HG03354 (cell line): ENCODE results near the gene TNN.
A peak's percentile ranks its signal among the peaks of the same experiment; 100 is the strongest.

ENCODE experiments used
- ATAC-seq: cut with Tn5 transposase; IDR thresholded peaks from one replicate; pipeline ENCODE4 v1.9.1; 2021; ENCODE audit warnings: mild to moderate bottlenecking; ENCODE audit not compliant: unreplicated experiment, poor library complexity, severe bottlenecking

Gene TNN

DNA sequence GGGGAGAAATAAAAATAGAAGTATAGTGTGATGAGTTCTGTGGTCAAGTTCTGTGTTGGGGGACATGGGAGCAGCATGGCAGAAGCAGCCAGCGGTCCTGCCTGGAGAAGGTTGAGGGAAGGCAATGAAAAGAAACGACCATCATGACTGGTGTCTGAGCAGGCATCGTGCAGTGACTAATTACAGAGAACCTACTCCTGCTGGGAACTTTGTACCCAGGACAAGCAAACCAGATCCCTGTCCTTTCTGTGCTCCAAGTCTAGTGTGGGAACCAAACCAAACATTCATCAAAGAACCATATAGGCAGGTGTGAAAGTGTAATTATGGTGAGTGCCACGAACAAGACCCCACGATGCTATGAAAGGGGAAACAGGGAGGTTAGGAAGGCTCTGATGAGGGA is 99.1 kb downstream of the TNN start:
- no peak for ATAC-seq

DNA sequence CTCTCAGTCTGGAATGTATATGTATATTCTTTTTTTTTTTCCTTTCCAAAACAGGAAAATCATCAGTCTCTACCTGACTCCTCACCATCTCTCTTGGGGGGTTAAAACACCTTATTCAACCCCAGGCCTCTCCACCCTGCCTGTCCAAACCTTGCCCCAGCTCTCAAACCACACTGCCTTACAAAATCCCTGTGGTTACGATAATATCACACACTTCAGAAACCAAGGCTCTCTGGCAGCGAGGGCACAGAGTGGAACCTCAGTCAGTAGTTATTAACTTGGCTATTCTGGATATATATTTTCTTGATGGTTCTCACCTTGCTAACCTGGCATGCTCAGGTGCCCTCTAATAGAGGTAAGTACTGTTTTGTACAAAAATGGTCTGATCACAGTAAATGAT is 100.2 kb downstream of the TNN start:
- no peak for ATAC-seq

DNA sequence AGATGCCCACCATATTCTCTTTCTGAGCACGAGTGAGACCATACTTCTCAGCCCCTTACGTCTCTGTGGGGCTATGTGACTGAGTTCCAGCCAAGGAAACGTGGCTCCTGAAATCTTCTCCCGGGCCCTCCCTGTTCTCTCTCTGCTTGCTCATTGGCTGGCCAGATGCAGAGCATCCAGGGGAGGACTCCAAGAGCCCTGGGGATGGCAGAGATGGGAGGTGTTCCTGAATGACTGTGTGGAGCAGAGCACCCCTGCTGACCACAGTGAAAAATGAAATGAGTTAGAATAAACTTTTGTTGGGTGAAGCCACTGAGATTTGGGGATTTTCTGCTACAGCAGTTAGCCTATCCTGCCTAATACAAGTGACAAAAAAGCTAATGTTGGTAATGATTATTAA is 101.1 kb downstream of the TNN start:
- no peak for ATAC-seq

DNA sequence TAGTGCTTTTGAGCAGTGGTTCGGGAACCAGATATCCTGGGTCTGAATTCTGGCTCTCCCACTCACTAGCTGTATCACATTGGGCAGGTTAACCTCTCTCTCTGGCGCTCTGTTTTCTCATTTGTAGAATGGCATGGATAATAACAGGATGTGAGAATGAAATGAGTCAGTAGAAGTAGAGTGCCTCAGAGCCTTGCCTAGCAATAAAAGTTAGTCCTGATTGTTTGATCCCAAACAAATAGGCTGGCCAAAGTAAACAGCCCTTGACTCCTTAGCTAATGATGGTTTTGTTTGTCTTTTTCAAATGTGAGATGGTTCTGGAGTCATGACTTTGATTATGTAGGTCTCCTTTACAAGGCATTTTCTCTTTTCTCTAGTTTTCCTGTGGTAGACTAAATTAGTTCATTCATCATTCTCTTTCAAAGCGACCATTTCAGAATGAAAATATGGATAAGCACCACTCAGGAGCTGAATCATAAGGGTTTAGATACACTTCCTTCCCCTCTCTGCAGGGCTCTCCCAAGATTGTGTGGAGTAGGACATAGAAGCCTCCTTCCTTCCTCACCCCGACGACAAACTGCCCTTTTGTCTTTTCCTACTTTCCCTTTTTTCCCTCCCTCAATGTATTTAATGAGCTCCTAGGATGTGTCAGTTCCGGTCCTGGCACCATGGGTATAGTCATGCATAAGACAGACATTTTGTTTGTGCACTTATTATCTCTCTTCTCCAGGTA is 101.8 kb downstream of the TNN start:
- no peak for ATAC-seq

DNA sequence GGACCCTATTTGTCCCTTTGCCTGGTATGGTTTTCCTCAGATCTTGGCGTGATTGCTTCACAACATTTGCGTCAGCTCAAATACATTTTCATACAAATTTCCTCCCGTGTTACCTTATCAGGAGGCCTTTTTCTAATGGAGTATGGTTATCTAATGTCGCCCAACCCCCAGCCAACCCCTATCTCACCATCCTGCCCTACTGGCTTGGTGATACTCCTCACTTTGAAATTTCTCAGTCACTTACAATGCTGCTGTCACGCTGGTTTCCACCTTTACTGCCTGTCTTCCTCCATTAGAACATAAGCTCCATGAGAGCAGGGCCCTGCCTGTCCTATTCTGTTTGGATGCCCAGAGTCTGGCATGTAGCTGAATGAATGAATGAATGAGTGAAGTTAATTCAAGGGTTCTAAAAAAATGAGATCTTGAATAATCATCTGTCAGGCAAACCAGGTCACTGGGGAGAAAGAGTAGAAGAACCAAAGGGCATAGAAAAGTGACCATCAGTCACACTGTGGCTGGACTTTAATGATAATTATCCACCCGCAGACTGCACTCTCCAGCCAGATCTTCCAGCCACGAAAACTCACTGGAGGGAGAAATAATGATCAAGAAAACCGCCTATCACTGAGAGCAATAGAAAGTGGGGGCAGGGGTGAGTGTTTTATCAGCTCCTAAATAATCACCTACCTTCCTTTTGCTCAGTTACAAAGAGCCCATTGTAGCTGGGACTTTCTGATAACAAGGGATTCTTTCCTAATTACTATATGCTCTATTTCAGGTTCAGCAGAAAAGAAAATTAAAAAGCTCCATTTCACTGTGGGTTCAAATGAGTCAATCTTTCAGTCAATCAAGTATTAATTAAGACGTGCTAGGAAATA is 103.6 kb downstream of the TNN start:
- ATAC-seq, result no peak

DNA sequence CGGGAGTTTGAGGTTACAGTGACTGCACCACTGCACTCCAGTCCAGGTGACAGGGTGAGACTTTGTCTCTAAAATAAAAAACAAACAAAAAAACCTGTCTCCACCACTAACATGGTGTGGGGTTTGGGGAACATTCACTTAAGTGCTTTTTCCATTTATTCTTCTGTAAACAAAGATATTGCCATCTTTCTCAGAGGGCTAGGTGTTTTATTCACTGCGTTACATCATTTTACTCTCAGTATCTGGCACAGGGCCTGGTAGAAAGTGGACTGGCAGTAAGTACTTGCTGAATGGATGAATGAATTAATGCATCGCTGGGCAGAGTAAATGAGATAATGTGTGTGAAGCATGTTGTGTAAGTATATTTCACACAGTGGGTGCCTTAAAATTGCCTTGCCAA is 104.9 kb downstream of the TNN start:
- no peak for ATAC-seq

DNA sequence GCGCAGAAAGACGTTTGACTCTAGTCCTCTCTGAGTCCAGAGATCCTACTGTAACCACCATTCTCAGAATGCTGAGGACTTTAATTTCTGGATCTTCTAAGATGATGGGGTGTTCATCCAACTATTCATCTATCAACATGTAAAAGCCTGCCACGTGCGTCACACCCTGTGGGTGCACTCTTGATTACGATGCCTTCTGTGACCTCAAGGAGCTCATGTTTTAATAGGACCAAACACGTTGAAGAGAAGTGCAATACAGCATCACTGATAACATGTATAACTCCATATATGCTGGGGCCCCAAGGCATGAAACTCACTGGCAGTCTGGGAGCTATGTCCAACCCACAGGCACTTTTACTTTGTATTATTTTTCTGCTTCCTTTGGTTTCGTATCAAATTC is 105.9 kb downstream of the TNN start:
- ATAC-seq, result no peak

DNA sequence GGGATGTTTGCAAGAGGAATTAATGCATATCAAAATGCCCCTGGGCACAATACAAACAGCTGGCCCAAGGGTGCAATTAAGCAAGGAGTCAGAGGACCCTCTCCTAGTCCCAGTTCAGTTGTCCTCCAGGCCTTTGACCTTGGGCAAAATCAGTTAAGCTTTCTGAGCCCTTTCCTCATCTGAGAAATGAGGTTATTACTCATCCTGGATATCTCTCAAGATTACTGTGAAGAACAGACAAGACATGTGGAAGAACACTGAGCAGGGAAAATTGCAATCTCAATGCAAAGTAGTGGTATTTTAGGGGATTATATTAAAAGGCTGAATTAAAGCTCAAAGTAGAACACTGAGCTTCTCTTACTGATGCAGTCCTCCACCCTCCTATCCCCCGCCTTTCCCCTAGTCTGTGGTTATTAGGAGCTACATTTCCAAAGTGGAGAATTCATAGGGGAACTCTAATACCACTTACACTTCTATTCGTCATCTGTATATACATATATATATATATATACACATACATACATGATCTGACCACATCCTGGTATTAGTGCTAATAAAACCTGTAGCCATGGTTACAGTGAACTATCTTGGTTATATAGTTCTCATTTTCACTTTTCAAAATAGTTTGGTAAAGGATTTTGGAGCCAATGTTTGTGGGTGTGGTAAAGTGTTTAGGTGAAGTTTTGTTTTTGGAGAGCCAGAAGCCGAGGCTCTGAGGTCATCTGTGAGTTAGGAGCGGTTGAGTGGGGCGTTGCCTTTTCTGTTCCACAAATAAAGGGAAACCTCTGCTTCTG is 106.9 kb downstream of the TNN start:
- peak; percentile 91 for ATAC-seq

DNA sequence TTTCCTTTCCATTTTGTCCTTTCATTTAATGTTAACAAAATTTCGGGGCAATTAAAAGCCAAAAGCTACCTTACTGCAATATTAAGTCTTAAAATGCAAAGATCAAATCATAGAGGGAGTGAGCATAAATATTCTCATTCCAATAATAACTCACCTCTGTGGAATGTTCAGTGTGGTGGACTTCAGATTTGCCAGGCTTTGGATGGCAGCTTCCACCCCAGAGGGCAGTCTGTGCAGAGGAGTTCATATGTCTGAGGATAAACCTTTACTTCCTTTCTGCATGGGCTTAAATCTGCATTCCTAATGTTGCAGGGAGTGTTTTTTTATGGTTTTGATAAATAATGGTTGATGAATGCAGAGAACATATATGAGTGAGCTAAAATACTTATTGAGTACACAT is 108.6 kb downstream of the TNN start:
- ATAC-seq, result no peak

DNA sequence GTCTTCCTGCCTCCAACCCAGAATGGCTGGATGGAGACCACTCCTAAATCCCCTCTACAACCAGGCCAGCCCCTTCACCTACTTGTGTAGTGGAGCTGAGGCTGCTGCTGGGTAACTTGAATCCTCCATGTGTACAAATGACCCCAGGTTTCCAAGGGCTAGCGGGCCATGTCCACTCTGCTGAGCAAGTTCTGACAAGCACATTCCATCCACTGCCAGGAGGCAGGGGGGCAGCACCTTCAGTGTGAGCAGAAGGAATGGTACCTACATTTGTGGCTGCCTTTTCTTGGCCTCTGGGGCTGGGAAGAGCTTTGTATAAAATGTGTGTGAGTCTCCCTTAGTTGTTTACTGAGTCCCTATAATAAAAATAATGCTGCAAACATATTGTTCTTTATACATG is 110.4 kb downstream of the TNN start:
- ATAC-seq, result no peak

DNA sequence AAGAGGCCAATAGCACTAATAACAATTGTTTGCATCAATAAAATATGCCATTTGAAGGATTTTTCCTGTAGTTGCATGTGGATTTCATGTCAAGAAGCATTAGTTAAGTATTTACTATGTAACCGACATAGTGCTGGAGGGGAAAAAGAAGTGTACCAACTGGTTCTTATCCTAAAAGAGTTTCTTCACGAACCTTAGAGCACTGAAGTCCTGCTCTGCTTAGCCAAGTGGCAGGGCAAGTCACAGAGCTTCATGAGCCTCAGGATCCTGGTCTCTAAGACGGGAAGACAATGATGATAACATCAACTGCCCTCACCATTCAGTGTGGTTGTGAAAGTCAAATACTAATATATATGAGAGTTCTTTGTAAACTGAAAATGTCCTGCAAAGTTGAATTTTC is 110.8 kb downstream of the TNN start:
- ATAC-seq, result no peak

DNA sequence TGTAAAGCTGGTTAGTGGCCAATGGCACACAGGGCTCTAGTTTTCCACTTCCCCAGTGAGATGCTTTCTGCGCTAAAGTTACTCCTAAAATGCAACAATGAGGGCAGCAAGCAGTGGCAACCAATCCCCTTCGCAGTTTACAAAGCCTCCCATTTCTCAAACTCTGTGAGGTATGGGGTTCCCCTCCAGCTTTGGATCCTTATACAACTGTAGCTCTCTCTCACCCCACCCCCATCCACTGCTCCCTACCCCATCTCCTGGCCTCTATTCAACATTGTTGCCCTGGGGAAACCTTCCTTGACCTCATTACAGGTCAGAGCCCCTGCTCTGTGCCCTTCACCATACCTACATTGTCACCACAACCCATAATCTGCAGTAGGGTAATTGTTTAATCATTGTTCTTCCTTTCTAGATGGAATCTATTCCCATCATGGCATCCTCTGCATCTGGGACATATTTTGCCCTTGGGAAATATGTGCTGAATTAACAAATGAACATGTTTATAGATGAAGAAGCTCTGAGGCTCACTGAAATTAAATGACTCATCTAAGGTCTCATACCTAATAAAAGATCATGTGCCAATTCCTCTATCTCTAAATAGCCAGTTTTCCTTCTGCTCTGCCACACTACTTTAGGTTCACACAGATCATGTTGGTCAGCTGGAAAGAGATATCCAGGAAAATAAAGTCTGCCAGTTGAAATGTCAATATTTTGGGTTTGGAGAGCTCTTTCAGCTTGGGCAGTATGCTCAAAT is 112.4 kb downstream of the TNN start:
- no peak for ATAC-seq

DNA sequence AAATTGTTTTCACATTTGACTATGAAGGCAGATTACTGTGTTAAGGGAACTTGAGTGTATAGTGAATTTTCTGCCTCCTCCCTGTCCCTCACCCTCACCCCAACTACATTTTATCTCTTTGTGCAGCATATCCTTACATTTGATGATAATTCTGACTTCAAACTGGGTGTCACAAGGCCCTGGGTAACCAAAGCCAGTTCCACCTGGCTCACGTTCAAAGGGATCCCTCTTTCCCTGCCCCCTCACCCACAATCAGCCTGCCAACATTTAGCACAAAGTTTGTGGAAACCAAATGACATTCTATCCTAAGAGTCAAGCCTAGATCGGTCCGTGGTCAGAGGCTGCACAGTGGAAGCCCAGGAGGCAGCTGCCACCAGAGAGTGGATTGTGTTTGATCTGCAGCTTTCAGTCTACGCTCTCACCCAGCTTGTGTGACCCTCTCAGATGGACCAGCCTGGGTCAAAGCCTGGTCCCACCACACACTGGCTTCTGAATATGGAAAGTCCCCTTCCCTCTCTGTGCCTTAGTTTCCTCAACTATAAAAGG is 114.6 kb downstream of the TNN start:
- ATAC-seq, result no peak

DNA sequence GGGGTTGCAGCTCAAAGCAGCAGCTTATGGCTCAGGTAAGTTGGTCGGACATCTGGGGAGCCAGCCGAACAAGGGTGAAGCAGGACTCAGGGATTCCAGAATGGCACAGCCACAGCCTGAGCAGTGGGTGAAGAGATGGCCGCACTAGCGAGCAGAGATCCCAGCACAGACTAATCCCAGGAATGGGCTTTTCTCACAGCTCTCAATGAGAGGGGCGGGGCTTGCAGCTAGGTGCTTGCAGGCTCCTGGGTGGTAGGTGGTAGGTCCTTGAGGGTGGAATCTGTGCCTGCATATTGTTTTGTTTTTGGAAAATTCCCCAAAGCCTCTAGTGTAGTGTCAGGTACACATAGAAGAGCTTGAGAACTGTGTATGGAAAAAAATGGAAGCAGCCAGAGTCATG is 116.0 kb downstream of the TNN start:
- no peak for ATAC-seq

DNA sequence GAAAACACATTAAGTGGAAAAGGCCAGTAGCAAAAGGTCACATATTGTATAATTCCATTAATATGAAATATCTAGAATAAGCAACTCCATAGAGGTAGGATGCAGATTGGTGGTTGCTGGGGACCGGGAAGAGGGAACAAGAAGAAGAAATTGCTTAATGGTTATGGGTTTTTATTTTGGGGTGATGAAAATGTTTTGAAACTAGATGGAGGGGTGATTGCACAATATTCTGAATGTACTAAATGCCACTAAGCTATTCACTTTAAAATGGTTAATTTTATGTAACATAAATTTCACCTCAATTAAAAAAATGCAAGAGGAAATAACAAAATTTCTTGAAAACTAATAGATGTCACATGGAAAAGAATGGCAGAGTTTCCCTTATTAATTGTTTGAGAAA is 118.3 kb downstream of the TNN start:
- no peak for ATAC-seq

DNA sequence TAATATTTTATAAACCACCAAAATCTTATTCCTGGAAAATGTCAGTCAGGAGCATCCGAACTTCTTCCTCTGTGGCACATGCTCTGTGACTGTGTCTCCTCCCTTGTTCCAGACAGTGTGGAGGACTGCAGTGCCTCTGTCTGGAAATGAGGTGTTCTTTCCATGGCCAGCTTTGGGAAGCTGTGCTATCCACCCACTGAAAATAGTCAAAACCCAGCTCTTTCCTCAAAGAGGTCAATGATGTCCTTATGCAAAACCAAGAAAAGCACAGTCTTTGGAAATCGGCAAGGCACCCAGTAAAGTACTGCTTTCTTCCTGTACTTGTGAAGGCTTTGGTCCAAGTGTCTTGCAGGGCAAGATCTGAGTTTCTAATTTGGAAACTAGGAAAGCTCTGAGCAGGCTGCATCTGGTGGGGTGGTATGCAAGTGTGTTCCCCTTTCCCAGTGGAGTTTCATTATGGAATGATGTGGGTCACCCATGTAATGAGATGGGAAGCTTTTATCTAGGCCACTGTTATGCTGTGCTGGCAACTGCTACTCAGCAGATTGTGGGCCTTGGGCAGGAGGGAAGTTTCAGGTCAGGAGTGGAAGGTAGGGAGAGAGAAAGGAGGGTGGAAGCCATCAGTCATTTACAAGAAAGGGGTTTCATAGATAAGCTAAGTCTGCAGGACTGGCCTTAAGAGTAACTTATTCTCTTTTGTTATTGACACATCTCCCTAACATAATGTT is 119.0 kb downstream of the TNN start:
- ATAC-seq, result no peak

DNA sequence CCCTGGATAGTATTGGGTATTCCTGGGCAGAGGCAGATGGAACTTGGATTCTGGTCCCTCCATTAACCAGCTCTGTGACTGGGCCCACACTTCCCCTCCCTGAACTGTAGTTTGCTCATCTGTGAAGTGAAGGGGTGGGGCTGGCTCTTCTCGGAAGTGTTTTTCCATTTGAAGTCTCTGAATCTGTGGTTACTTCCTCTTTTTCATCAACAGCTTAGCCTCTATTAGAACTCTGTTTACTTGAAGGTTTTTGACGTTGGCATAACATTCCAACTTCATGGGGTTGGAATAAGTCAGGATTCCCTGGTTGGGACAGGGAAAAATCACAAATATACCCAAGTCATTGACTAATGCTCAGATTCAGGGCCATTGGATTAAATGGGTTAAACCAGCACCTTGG is 121.3 kb downstream of the TNN start:
- ATAC-seq, result peak; percentile 69

DNA sequence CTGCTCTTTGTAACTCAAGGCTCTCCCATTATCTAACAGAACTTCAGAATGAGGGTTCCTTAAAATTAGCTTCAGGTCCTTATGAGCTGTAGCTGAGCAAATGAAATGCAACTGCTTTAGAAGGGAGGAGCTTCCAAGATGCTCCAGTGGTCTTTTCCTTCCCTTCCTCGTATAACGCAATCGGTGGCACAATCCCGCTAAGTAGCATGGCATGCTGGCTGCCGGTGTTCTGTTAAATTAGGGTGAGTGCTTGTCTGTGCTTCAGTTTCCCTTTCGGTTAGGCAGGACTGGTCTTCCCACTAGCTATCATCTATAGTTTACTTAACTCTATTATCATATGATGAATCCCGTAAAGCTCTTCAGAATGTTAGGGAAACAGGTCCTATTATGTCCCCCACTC is 124.0 kb downstream of the TNN start:
- ATAC-seq, result peak; percentile 29

DNA sequence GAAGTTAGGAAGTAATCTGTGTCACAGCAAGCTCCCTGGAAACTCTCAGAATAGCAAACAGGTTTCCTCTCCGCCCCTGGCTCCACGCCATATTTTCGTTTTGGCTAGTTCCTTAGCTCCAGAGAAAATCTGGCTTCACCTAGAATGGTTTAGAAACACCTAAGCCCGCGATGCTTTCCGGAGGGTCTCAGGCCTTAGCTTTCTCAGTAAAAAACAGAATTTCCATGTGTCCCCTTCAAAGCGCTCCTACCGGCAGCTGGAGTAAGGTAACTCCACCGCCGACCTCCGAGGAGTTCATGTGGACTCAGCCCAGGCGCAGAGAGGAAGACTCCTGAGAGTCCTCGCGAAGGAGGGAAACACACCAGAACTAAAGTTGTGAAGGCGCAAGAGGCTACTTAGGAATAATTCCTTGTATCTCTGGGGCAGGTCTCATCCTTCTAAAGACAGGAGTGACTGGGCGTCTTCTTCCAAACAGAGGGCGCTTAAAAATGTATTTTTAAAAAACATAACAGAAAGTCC is 124.5 kb downstream of the TNN start:
- peak; percentile 26 for ATAC-seq
